Stimulated activated CD4-positive, alpha-beta T cell treated with anti-CD3 and anti-CD28 coated beads, TNF-alpha, amount 100 ng/mL, for 24 hours (primary cell): ENCODE data around the gene USO1.
"Not testable (repeated sequence)": the region's sequence is repeated elsewhere in the genome, so short reads cannot be mapped to it uniquely, and the experiment has no call there.

ENCODE experiments used
- DNase-seq, 3 experiments: peaks; one replicate each; pipeline ENCODE4 v3.0.0-alpha.2; 2020; ENCODE audit warnings: low read depth in 3 of 3

The USO1 gene, protein sequence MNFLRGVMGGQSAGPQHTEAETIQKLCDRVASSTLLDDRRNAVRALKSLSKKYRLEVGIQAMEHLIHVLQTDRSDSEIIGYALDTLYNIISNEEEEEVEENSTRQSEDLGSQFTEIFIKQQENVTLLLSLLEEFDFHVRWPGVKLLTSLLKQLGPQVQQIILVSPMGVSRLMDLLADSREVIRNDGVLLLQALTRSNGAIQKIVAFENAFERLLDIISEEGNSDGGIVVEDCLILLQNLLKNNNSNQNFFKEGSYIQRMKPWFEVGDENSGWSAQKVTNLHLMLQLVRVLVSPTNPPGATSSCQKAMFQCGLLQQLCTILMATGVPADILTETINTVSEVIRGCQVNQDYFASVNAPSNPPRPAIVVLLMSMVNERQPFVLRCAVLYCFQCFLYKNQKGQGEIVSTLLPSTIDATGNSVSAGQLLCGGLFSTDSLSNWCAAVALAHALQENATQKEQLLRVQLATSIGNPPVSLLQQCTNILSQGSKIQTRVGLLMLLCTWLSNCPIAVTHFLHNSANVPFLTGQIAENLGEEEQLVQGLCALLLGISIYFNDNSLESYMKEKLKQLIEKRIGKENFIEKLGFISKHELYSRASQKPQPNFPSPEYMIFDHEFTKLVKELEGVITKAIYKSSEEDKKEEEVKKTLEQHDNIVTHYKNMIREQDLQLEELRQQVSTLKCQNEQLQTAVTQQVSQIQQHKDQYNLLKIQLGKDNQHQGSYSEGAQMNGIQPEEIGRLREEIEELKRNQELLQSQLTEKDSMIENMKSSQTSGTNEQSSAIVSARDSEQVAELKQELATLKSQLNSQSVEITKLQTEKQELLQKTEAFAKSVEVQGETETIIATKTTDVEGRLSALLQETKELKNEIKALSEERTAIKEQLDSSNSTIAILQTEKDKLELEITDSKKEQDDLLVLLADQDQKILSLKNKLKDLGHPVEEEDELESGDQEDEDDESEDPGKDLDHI

DNA sequence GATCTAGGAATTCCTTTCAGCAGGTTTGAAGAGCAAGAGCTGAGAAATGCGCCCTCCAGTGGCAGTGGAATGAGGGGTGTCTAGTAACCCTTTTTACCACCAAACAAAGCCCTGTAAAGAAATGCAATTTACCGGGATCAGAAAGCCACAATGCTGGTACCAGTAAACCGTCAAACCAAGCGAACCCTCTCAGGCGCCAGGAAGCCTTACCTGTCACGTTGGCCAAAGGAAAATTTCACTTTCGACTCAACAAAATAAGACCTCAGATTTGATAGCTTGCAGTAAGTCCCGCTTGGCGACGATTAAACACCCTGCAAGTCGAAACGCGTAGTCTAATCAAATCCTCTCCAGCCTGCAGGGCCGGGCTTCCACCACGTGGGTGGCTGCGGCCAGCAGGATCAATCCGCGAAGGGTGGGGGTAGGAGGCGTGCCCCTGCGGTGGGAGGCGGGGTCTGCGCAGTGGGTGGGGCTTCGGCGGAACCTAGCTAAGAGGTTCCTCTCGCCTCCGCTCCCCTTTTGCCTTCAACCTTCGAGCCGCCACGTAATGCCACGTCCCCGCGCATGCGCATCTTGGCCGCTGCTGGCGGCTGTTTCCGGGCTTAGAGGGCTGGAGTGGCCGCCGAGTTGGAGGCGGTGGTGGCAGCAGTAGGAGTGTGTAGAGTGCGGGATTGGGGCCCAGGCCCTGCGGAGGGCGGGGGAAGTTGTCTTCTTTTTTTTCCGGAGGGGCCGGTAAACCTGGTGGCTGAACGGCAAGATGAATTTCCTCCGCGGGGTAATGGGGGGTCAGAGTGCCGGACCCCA is at the start of gene USO1:
USO1 (plus strand) TSS at position 512 of the 801 bp plus-strand sequence; CDS start at position 755, 243 bp downstream.
- peak; percentile 96 to 99 (median 97) for DNase-seq

GRCh38 chr4:75675004-75675531 is 49.3 kb upstream of the USO1 start:
- no peak for DNase-seq

GRCh38 chr4:75678473-75678872 is 45.9 kb upstream of the USO1 start:
- no peak for DNase-seq

GRCh38 chr4:75678965-75679364 is 45.4 kb upstream of the USO1 start:
- DNase-seq, result no peak

- DNase-seq, result no peak
Measured at GRCh38 chr4:75679876-75680575, 44.4 kb upstream of the USO1 start.

DNA sequence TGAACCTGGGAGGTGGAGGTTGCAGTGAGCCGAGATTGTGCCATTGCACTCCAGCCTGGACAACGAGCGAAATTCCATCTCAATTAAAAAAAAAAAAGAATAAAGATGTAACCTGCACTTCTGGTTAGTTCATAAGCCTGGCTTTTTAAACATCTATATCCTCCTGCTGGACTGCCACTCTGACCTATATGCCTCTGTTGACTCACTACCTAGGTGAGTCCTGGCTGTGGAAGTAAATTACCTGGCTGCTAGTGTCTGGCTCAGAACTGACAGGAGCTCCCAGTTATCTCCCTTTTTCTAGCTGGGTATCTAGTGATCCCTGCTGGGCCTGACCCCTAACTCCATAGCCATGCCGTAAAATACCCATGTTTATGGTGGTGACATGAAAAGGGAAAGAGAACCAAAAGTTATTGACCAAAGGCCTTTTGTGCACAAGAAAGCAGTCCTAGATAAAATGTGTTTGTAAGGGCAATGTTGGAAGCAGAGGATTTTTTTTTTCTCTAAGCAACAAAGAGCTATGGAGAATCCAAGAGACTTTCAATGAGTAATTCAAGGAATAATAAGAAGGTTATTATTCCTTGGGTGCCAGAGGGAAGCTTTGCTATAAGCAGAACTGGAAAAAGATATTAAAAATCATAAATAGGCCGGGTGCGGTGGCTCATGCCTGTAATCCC is 40.8 kb upstream of the USO1 start:
- no peak for DNase-seq

DNA sequence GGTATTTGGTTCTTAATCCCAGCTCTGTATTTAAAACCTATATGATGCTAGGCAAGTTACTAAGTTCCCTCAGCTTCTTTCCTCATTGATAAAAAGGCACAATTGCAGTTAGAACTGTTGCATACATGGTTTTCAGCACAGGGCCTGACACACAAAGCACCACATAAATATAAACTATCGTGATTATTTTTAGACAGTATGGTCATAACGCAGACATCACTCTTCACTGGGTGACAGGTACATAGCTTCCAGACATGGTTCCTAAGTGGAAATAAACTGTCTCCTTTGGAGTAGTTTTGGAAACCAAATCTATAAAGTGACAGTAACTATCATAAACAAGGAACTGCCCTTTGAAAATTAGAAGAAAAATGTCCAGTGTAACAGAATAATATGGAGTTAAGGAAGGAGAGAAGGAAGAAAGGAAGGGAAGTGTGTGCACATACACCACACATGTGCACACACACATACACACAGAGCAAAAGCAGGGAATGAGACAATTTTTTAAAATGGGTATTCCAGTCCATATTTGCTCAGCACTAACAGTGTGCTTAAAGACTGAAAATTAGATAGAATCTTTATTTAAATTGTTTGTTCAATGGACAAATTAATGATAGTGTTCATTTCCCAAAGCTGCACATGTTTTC is 38.7 kb upstream of the USO1 start:
- no peak for DNase-seq

GRCh38 chr4:75686346-75686745 is 38.0 kb upstream of the USO1 start:
- no peak for DNase-seq

DNA sequence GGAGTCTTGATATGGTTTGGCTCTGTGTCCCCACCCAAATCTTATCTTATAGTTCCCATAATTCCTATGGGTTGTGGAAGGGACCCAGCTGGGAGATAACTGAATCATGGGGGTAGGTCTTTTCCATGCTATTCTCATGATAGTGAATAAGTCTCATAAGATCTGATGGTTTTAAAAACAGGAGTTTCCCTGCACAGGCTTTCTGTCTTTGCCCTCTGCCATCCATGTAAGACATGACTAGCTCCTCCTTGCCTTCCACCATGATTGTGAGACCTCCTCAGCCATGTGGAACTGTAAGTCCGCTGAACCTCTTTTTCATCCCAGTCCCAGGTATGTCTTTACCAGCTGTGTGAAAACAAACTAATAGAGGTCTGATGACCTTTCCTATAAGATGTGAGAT is 37.3 kb upstream of the USO1 start:
- DNase-seq, result not testable (repeated sequence)

- DNase-seq, result not testable (repeated sequence)
Measured at GRCh38 chr4:75692066-75692465, 32.3 kb upstream of the USO1 start.

DNA sequence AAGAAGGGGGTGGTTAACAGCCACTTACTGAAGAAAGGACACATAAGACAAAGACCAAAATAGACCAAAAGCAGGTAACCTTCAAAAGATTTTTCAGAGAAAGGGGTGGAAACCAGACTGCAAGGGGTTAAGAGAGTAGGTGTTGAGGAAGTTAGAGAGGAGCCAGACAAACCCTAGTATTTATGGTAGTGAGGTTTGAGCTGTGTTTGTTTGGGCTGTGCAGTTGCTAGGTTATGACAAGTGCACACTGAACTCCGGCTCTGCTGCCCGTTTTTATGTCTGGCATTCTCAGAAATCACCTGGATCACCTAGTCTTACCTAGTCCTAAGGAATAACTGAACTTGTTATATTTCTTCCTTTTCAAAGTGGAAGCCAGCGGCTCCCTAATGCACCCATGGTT is 28.3 kb upstream of the USO1 start:
- DNase-seq, result no peak

DNA sequence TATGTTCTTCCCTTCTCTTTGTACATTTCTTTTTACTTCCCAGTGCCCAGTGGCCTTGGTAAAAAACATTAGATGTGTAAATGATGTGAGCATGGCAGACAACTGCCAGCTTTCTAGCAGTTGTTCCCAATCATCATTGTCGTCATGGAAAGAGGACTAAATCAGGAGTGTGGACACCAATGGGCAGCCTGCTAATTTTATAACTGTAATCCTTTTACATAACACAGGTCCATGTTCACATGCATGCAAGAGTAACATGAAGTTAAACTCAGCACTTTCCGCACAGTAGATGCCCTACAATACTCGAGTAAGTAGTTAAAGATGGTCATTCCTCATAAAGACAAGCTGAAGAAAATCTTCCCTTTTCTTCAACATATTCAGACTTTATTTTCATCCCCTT is 27.8 kb upstream of the USO1 start:
- no peak for DNase-seq

DNA sequence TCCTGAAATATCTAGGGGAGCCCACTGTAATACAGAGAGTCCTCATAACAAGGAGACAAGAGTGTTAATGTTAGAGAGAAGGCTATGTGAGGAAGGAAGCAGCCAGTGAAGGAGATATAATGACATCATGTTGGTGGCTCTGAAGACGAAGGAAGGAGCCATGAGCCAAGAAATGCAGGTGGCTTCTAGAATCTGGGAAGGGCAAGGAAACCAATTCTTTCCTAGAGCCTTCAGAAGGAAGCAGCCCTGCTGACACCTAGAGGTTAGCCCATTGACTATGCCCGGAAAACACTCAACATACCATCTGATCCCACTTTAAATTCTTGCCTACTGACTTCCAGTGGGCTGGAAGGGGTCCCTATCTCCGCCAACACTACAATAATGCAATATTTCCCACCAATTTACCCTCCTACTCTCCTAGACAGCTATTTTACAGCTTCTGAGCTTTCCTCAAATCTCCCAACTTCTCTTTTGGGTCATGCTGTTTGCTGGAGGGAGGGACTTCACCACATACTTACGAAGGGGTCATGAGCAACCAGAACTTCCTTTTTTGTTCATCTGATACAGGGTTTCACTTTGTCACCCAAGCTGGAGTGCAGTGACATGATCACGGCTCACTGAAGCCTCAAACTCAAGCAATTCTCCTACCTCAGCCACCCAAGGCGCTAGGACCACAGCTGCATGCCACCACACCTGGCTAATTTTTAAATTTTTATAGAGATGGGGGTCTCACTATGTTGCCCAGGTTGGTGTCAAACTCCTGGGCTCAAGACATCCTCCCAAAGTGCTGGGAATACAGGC is 26.0 kb upstream of the USO1 start:
- no peak for DNase-seq

- no peak for DNase-seq
Measured at GRCh38 chr4:75698963-75699228, 25.5 kb upstream of the USO1 start.

DNA sequence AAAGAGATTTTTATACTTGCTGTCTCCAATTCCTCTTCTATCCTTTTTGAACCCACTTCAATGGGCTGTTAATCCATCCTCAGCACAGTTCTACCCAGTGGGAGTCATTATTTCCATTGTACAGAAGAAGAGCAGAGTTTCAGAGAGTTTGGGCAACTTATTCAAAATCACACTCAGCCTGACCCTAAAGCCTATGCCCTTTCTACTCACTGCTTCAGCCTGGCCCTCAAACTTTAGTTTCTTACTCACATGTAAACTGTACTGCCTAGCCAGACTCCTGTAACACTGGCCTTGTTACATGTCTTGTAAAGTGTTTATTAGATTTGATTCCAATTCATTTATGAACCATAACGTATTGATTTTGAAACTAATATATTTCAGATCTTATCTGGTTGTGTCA is 25.1 kb upstream of the USO1 start:
- DNase-seq, result no peak

- DNase-seq, result no peak
Measured at GRCh38 chr4:75702919-75703411, 21.4 kb upstream of the USO1 start.

DNA sequence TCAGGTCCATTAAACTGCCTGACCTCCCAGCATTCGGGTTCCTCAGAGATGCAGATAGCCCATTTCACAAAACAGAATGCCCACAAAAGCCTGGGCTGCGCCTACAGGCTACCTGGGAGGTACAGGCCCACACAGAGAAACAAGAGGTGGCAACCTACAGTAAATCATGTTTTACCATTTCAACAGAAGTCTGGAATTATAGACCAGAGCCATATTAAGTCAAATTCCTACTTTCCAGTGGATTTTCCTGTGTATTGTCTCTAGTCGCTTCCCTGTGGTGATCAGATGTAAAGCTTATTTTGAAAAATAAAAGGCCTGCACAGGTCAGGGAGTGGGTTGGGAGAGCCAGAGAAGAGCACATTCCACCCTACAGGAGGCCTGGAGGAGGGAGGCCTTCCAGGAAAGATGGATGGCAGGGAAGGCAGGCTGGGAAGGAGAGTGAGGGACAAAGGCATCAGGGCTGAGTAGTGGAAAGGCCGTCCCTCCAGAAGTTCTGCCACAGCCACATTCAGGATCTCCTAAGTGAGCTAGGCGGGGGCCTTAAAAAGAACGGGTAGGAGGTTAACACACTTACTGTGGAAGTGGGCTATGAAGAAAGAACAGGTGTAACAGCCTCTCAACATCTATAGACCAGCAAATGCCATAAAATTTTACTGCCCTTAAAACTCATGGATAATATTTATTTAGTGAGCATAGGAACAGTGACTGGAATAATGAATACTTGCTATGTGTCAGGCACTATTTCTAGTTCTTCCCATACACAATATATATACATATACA is 19.0 kb upstream of the USO1 start:
- no peak for DNase-seq

- DNase-seq, result no peak
Measured at GRCh38 chr4:75708218-75708691, 16.1 kb upstream of the USO1 start.
